NCI-H1436 treated with DMSO at 0.1 percent for 48 hours (cell line): ENCODE measurements around the gene CNKSR2.

Experiments used
- DNase-seq: peaks from one replicate; lab custom pipeline; 2025; lab: John Stamatoyannopoulos, UW

Gene CNKSR2

GRCh38 chrX:21675931-21676330 lies 301.7 kb downstream of the CNKSR2 start:
- DNase-seq: no peak

DNA sequence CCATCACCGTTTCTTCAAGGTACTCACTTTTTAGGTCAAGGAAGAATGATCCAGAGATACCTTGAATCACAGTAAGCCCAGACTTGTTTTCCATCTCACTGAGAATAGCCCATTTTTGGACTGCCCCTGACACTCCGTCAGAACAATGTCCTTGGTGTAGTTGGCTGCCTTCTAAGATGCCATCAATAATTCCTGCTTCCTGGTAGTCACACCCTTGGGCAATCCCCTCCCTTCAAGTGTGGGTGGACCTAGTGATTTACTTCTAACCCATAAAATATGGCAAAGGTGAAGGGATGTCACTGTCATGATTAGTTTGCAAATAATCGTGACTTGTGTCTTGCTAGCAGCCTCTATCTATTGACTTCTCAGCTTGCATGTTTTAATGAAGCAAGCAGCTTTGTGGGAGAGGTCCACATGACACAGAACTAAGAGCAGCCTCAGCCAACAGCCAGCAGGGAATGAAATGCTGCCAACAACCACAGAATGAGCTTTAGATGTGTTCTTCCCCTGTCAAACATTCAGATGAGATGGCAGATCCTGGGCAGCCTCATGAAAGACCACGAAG lies 303.9 kb downstream of the CNKSR2 start:
- DNase-seq: no peak

DNA sequence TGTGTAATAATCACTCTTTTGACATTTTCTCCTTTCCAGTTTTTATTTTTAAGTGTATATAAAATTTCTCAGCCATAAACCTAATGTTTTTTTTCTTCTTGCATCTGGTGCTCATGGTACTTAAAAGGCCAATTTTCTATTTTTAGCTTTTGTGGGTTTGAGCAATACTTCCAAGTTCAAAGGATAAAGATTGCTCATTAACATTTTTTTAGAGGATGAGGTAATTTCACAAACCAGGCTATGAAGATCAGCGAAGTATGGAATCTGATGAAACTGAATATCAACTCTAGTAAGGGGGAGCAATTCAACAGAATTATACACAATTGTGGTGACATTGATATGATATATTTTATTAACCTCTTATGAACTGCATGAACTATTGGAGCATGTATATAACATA lies 309.7 kb downstream of the CNKSR2 start:
- DNase-seq: no peak

DNA sequence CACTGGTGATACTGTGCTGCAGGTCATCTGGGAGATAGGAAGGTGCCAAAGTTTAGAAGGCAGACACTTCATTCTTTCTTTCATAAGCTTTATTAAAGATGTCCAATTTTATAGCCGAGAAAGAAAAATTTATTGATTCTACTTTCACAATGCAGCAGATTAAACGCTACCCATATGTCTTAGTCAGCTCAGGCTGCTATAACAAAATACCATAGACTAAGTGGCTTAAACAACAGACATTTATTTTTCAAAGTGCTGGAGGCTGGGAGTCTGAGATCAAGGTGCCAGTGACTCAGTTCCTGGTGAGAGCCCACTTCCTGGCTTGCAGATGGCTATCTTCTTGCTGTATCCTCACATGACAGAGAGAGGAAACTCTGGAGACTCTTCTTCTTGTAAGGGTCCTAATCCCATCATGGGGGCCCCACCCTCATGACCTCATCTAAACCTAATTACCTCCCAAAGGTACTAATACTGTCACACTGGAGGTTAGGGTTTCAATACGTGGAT lies 317.3 kb downstream of the CNKSR2 start:
- no peak for DNase-seq

GRCh38 chrX:21698272-21698671 lies 324.1 kb downstream of the CNKSR2 start:
- DNase-seq: no peak

GRCh38 chrX:21699136-21699535 lies 324.9 kb downstream of the CNKSR2 start:
- DNase-seq: no peak

DNA sequence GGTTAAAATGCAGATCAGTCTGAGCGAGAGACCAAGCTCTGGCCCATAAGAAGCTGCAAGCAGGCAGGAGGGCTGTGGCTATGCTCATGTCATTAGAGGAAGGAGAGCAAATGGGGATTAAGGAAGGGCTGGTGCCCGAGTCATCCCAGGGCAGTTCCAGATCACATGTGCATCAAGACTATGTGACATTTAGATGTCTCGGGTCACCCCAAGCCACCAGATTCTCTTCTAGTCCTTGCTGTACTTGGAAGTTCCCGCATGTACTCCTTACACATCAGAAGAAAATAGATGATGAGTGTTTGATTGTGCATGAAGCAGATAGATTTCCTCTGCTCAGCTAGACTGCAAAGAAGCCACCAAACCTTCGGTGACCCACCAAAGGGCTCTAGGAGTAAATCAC lies 326.1 kb downstream of the CNKSR2 start:
- DNase-seq: no peak

GRCh38 chrX:21700967-21701366 lies 326.7 kb downstream of the CNKSR2 start:
- DNase-seq: no peak

- DNase-seq: no peak
Observed at GRCh38 chrX:21702725-21703124, 328.5 kb downstream of the CNKSR2 start.
